ENCODE data around the gene TTLL13.

DNA sequence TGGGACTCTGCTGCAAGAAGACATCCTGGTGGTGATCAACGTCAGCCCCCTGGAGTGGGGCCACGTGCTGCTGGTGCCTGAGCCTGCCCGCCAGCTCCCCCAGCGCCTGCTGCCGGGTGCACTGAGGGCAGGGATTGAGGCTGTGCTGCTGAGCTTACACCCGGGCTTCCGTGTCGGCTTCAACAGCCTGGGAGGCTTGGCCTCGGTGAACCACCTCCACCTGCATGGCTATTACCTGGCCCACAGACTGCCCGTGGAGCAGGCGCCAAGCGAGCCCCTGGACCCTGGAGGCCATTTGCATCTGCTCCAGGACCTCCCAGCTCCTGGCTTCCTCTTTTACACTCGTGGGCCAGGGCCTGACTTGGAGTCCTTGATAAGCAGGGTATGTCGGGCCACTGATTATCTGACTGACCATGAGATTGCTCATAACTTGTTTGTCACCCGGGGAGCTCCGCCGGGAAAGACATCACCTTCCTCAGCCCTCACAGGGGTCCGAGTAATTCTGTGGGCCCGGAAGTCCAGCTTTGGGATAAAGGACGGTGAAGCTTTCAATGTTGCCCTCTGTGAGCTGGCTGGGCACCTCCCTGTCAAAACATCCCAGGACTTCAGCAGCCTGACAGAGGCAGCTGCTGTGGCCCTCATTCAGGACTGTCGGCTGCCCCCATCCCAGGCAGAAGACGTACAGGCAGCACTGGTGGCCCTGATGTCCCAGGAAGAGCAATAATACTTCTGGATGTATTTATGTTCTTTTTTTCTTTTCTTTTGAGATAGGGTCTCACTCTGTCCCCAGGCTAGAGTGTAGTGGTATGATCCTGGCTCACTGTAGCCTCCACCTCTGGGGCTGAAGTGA is 7.8 kb upstream of the TTLL13 start:
- no peak for TF ChIP-seq SIN3A (IDR thresholded peaks at IDR 0.05; ENCODE audit: borderline replicate concordance, insufficient read depth, low read depth, low read length)
- TF ChIP-seq, protein P1, sequence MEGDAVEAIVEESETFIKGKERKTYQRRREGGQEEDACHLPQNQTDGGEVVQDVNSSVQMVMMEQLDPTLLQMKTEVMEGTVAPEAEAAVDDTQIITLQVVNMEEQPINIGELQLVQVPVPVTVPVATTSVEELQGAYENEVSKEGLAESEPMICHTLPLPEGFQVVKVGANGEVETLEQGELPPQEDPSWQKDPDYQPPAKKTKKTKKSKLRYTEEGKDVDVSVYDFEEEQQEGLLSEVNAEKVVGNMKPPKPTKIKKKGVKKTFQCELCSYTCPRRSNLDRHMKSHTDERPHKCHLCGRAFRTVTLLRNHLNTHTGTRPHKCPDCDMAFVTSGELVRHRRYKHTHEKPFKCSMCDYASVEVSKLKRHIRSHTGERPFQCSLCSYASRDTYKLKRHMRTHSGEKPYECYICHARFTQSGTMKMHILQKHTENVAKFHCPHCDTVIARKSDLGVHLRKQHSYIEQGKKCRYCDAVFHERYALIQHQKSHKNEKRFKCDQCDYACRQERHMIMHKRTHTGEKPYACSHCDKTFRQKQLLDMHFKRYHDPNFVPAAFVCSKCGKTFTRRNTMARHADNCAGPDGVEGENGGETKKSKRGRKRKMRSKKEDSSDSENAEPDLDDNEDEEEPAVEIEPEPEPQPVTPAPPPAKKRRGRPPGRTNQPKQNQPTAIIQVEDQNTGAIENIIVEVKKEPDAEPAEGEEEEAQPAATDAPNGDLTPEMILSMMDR (IDR thresholded peaks at IDR 0.05): no peak
